Thyroid gland (tissue), 4 donors: ENCODE results near the gene ZNF575.

Source experiments
- POLR2A ChIP-seq, 2 donors: fragments of 450-650 bp; IDR thresholded peaks; one replicate each; pipeline ENCODE4 v1.6.1; 2017; ENCODE audit warnings: antibody characterized with exemption in 2 of 2, mild to moderate bottlenecking in 2 of 2, moderate library complexity in 1 of 2
- TF ChIP-seq, protein P1 (sequence below), 6 experiments: fragments of 200-600 bp in 3 of 6; fragments of 450-650 bp in 3 of 6; sonication (generic) in 3 of 6; IDR thresholded peaks; one replicate each; pipeline ENCODE4 v1.5.1; 2016 to 2019; ENCODE audit warnings: antibody characterized with exemption in 6 of 6, mild to moderate bottlenecking in 2 of 6, inconsistent platforms in 1 of 6, moderate library complexity in 1 of 6

DNA sequence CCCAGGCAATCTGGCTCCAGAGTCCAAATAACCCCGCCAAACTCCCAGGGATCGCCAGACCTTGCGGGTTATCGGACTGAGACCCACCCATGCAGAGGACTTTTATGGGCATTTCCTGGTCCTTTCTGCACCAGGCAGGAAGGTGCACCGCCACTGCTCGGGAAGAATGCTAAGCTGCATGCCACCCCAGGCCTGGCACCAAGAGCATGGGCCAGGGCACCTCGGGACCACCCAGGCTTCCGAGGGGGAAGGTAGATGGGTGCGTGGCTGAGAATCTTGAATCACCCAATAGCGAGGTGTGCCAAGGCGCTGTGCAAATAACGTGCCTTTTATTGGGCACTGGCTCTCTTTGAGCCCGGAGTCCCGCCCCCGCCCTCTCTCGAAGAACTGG, 422 bp upstream of the ZNF575 start:
- TF ChIP-seq POLR2A (IDR thresholded peaks at IDR 0.05), result no peak
- TF ChIP-seq, protein P1, sequence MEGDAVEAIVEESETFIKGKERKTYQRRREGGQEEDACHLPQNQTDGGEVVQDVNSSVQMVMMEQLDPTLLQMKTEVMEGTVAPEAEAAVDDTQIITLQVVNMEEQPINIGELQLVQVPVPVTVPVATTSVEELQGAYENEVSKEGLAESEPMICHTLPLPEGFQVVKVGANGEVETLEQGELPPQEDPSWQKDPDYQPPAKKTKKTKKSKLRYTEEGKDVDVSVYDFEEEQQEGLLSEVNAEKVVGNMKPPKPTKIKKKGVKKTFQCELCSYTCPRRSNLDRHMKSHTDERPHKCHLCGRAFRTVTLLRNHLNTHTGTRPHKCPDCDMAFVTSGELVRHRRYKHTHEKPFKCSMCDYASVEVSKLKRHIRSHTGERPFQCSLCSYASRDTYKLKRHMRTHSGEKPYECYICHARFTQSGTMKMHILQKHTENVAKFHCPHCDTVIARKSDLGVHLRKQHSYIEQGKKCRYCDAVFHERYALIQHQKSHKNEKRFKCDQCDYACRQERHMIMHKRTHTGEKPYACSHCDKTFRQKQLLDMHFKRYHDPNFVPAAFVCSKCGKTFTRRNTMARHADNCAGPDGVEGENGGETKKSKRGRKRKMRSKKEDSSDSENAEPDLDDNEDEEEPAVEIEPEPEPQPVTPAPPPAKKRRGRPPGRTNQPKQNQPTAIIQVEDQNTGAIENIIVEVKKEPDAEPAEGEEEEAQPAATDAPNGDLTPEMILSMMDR (IDR thresholded peaks at IDR 0.05), result no peak
